Neural cell (in vitro differentiated cells): Measurements from ENCODE around the gene CASTOR1. TPM values are rescaled to one million over a fixed set of nuclear protein-coding genes. Genes with fewer than 3 reads are reported as not detected.

Experiments used
- H2AFZ ChIP-seq: fragments of 200-600, 300-800 bp; sonication (generic), shearing (Covaris generic); 2 replicates; pipeline ENCODE4 v1.6.0; 2014; ENCODE audit warnings: low read depth, mild to moderate bottlenecking, antibody characterized with exemption, low read length, moderate library complexity
- H3F3A ChIP-seq: fragments of 200-600 bp; shearing (Covaris generic); 2 replicates; pipeline ENCODE4 v1.6.1; 2016; ENCODE audit warnings: mild to moderate bottlenecking, moderate library complexity, mixed read lengths, antibody characterized with exemption, low read length; ENCODE audit not compliant: insufficient read depth, poor library complexity, severe bottlenecking
- H3K27ac ChIP-seq: fragments of 200-600, 300-800 bp; sonication (generic), shearing (Covaris generic); 2 replicates; pipeline ENCODE4 v1.5.1; 2014; ENCODE audit warnings: mild to moderate bottlenecking, low read length, moderate library complexity
- H3K27me3 ChIP-seq: fragments of 300-800, 200-600 bp; sonication (generic), shearing (Covaris generic); 2 replicates; pipeline ENCODE4 v1.6.0; 2014; ENCODE audit warnings: mild to moderate bottlenecking, low read depth, low read length, moderate library complexity; ENCODE audit not compliant: insufficient read depth
- H3K36me3 ChIP-seq: fragments of 300-800, 200-600 bp; sonication (generic), shearing (Covaris generic); 2 replicates; pipeline ENCODE4 v1.5.1; 2014; ENCODE audit warnings: mild to moderate bottlenecking, antibody characterized with exemption, low read length, moderate library complexity; ENCODE audit not compliant: insufficient read depth
- H3K4me2 ChIP-seq: fragments of 300-800, 200-600 bp; sonication (generic), shearing (Covaris generic); 2 replicates; pipeline ENCODE4 v1.6.0; 2014; ENCODE audit warnings: mild to moderate bottlenecking, low read length
- H3K4me3 ChIP-seq: fragments of 300-800, 200-600 bp; sonication (generic), shearing (Covaris generic); 2 replicates; pipeline ENCODE4 v1.5.1; 2014; ENCODE audit warnings: mild to moderate bottlenecking, low read length, moderate library complexity
- H3K79me2 ChIP-seq: fragments of 200-600 bp; shearing (Covaris generic); replicated peaks from 2 replicates; pipeline ENCODE4 v1.6.0; 2014; ENCODE audit warnings: mild to moderate bottlenecking, low read length, moderate library complexity; ENCODE audit not compliant: insufficient read depth
- H3K9ac ChIP-seq: fragments of 300-800, 200-600 bp; sonication (generic), shearing (Covaris generic); 2 replicates; pipeline ENCODE4 v1.6.1; 2016; ENCODE audit warnings: mild to moderate bottlenecking, low read length, mixed read lengths
- H3K9me2 ChIP-seq: fragments of 200-600 bp; shearing (Covaris generic); 2 replicates; pipeline ENCODE4 v1.6.1; 2016; ENCODE audit warnings: mild to moderate bottlenecking, low read length, mixed read lengths; ENCODE audit not compliant: insufficient read depth
- H3K9me3 ChIP-seq: fragments of 200-600, 300-800 bp; sonication (generic), shearing (Covaris generic); 2 replicates; pipeline ENCODE4 v1.6.1; 2016; ENCODE audit warnings: mild to moderate bottlenecking, mixed run types, low read length, moderate library complexity, mixed read lengths
- H4K20me1 ChIP-seq: fragments of 200-600 bp; shearing (Covaris generic); 2 replicates; pipeline ENCODE4 v1.6.1; 2016; ENCODE audit warnings: mild to moderate bottlenecking, mixed run types; ENCODE audit not compliant: insufficient read depth
- CTCF ChIP-seq: fragments of 450-650 bp; IDR thresholded peaks from 2 replicates; pipeline ENCODE4 v1.5.1; 2014; ENCODE audit warnings: antibody characterized with exemption, mild to moderate bottlenecking, moderate library complexity; ENCODE audit not compliant: poor library complexity, severe bottlenecking
- EP300 ChIP-seq: fragments of 450-650 bp; conservative IDR thresholded peaks from 2 replicates; pipeline ENCODE4 v1.6.1; 2014; ENCODE audit warnings: antibody characterized with exemption, mild to moderate bottlenecking, moderate library complexity; ENCODE audit not compliant: poor library complexity, severe bottlenecking
- EZH2 ChIP-seq: fragments of 200-600, 300-800 bp; shearing (Covaris generic), sonication (generic); IDR thresholded peaks from 2 replicates; pipeline ENCODE4 v1.6.1; 2014; ENCODE audit warnings: antibody characterized with exemption, low read length, borderline replicate concordance, mild to moderate bottlenecking; ENCODE audit not compliant: insufficient read depth, poor library complexity, severe bottlenecking
- MXI1 ChIP-seq: fragments of 450-650 bp; conservative IDR thresholded peaks from 2 replicates; pipeline ENCODE4 v1.6.1; 2014; ENCODE audit warnings: antibody characterized with exemption, mild to moderate bottlenecking; ENCODE audit not compliant: poor library complexity, severe bottlenecking
- POLR2AphosphoS5 ChIP-seq: IDR thresholded peaks from 2 replicates; pipeline ENCODE4 v1.6.1; 2012
- RAD21 ChIP-seq: fragments of 450-650 bp; conservative IDR thresholded peaks from 2 replicates; pipeline ENCODE4 v1.6.1; 2014; ENCODE audit warnings: antibody characterized with exemption, mild to moderate bottlenecking, moderate library complexity
- REST ChIP-seq: IDR thresholded peaks from 2 replicates; pipeline ENCODE4 v1.6.1; 2012; ENCODE audit warnings: borderline replicate concordance
- SMC3 ChIP-seq: fragments of 450-650 bp; conservative IDR thresholded peaks from 2 replicates; pipeline ENCODE4 v1.6.1; 2014; ENCODE audit warnings: antibody characterized with exemption, mild to moderate bottlenecking, moderate library complexity; ENCODE audit not compliant: poor library complexity
- TAF1 ChIP-seq: IDR thresholded peaks from 2 replicates; pipeline ENCODE4 v1.6.1; 2012; ENCODE audit warnings: low read depth
- polyA plus RNA-seq: library from polyadenylated mRNA; depleted of rRNA; stranded (reverse); fragments of >200 nt; gene quantifications from 2 replicates; pipeline ENCODE4 v1.2.3, GENCODE V29; 2014

The CASTOR1 gene
- polyA plus RNA-seq, 1 donor from 2014 or later, result 2.2 TPM

- TF ChIP-seq REST (no peak), TAF1 (no peak)
- Histone ChIP-seq H3K27ac (no peak overlapping the region), H3K9me3 (no peaks in the 10 kb centered on the region)
These were observed 30.8 kb upstream of the CASTOR1 start for GRCh38 chr22:30320021-30320556.

GRCh38 chr22:30318799-30319419 is 29.6 kb upstream of the CASTOR1 start:
- Histone ChIP-seq H3K36me3 (no peaks in the 10 kb centered on the region), H3F3A (no peaks in the 10 kb centered on the region), H3K4me2 (no peak overlapping the region), H3K9me3 (no peaks in the 10 kb centered on the region), H3K79me2 (no peaks in the 10 kb centered on the region), H3K9ac (no peak overlapping the region), H4K20me1 (no peaks in the 10 kb centered on the region), H2AFZ (no peak overlapping the region), H3K27ac (no peak overlapping the region), H3K27me3 (no peaks in the 10 kb centered on the region), H3K9me2 (no peaks in the 10 kb centered on the region), H3K4me3 (no peak overlapping the region)
- TF ChIP-seq MXI1 (no peak), RAD21 (no peak), POLR2AphosphoS5 (no peak), CTCF (no peak), REST (no peak), EZH2 (no peak), SMC3 (no peak), EP300 (no peak), TAF1 (no peak)

More at GRCh38 chr22:30320021-30320556, 30.8 kb upstream of the CASTOR1 start:
- no peaks in the 10 kb centered on the region for H3K9me2 ChIP-seq
- H3K79me2 ChIP-seq, result no peaks in the 10 kb centered on the region
- H3K4me2 ChIP-seq, result no peak overlapping the region
- H3F3A ChIP-seq, result no peaks in the 10 kb centered on the region
- no peaks in the 10 kb centered on the region for H4K20me1 ChIP-seq
- H3K9ac ChIP-seq, result no peak overlapping the region
- H3K36me3 ChIP-seq, result no peaks in the 10 kb centered on the region
- no peak overlapping the region for H3K4me3 ChIP-seq
- H3K27me3 ChIP-seq, result no peaks in the 10 kb centered on the region
- H2AFZ ChIP-seq, result no peak overlapping the region
